Measurements from ENCODE around the gene CDPF1.
"Not testable (repeated sequence)": the region's sequence is repeated elsewhere in the genome, so short reads cannot be mapped to it uniquely, and the experiment has no call there.

Gene CDPF1

DNA sequence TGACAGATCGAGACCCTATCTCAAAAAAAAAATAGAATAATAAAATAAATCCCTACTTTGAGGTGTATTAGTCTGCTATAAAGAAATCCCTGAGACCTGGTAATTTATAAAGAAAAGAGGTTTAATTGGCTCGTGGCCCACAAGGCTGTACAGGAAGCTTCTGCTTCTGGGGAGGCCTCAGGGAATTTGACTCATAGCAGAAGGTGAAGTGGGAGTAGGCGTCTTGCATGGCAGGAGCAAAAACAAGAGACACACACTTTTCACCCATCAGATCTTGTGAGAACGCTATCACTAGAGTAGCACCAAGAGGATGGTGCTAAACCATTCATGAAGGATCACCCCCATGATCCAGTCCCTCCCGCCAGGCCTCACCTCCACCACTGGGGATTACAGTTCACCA, 29.2 kb downstream of the CDPF1 start:
- DNase-seq: no peak

DNA sequence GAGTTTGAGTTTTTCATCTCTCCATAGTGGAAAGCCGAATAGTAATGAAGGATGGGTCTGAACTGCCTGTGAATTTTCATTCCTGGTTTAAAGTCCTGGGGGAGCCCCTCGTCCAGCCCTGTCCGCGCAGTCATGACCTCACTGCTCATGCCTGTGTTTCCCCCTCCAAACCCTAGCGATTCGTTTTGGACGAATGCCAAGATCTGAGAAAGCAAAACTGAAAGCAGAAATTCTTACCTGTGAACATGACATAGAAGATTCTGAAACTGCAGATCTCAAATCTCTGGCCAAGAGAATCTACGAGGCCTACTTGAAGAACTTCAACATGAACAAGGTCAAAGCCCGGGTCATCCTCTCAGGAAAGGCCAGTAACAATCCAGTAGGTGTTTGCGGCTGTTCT, 30.5 kb downstream of the CDPF1 start:
- DNase-seq: no peak

DNA sequence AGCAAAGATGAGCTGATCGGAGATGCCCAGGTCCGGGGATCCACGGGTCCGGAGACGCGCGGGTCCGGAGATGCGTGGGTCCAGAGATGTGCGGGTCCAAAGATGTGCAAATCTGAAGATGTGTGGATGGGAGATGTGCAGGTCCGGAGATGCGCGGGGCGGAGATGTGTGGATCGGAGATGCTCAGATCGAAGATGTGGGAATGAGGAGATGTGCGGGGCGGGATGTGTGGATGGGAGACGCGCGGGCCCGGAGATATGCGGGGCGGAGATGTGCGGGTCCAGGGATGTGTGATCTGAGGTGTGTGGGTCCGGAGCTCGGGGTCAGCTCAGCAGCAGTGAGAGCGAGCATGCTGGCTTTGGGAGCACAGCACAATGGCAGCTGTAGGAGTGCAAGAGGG, 35.5 kb downstream of the CDPF1 start:
- no peak for DNase-seq

DNA sequence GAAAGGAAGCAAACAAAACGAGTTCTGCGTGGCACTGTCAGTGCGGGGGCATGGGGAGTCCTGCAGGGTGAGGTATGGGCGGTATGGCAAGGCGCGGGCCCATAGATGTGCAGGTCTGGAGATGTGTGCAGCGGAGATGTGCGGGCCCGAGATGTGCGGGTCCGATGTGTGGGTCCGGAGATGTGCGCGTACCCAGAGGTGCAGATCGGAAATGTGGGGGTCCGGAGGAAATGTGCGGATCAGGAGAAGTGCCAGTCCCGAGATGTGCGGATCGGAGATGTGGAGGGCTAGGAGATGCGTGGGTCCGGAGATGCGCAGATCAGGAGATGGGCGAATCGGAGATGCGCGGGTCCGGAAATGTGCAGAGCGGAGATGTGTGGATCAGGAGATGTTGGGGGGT, 35.9 kb downstream of the CDPF1 start:
- no peak for DNase-seq

DNA sequence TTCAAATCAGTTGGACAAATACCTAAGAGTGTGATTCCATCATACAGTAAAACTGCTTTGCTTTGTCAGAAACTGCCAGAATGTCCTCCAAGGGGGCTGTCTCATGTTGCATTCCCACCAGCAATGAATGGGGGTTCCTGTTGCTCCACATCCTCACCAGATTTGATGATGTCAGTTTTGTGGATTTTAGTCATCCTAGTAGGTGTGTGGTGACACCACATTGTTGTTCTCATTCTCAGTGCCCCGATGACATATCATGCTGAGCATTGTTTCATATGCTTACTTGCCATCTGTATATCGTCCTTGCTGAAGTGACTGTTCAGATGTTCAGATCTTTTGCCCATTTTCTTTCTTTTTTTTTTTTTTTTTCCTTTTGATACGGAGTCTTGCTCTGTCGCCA, 37.0 kb downstream of the CDPF1 start:
- no peak for DNase-seq

DNA sequence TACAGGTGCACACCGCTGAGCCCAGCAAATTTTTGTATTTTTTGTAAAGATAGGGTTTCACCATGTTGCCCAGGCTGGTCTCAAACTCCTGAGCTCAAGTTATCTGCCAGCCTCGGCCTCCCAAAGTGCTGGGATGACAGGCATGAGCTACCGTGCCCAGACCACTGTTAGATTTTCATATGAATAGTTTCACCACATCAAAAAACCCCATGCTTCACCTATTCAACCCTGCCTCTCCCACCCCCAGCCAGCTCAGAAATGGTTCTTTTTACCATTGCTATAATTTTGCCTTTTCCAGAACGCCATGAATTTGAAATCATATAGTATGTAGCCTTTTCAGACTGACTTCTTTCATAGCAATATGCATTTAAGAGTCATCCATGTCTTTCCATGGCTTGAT, 37.9 kb downstream of the CDPF1 start:
- DNase-seq: no peak

DNA sequence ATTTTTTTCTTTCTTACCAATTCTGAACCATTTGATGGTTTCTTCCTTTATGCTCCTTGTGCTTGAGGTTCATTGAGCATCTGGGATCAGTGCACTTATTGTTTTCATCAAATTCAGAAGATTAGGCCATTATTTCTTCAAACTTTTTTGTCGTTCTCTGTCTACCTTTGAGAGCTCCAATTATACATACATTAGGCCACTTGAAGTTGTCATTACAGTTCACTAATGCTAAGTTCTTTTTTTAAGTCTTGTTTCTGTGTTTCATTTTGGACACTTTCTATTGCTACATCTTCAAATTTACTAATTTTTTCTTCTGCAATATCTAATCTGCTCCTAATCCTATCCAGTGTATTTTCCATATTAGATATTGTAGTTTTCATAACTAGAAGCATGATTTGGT, 40.8 kb downstream of the CDPF1 start:
- DNase-seq: no peak

DNA sequence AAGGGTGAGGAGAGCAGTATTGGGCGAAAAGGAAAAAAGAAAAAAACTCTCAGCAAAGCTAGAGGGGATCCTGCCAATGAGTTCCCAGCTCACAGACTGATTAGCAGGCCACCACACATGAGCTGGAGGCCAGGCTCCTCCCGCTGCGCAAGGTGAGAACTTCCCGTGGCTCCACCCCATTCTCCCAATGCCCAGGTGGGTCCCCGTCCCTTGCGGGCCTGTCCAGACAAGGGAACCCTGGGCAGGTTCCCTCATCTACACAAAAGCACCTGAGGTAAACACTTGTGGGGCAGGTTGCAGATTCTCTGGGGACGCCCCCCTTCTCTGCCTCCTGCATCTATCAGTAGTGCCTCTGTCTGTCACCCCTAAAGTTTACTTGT, 46.5 kb downstream of the CDPF1 start:
- no peak for DNase-seq

DNA sequence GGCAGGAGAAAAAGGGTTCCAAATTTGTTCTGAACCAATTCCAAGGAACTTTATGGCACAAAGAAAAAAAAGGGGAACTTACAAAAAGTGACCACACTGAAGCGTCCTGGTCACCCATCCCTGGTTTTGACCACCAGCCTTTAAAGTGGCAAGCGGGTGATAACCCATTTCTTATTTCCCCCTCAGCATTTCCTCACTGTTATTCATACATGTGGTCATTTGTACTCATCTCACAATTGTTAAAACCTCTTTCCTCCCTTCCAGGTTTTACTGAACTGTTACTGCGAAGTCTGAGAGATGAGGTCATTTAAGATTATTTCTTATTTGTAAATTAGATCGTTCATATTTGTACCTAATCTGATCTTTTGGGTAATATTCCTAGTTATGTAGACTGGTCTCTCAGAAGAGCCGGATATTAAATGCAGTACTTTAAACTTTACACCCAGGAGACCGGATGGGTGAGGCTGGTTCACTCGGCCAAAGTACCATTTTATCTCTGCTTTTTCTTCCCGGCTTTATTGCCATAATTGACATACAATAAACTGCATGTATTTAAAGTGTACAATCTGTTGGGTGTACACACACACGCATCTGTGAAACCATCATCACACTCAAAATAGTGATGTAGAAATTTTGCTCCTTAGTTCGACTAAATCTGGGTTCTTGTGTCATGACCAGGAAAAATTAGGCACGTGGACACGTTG, 47.0 kb downstream of the CDPF1 start:
- no peak for DNase-seq

DNA sequence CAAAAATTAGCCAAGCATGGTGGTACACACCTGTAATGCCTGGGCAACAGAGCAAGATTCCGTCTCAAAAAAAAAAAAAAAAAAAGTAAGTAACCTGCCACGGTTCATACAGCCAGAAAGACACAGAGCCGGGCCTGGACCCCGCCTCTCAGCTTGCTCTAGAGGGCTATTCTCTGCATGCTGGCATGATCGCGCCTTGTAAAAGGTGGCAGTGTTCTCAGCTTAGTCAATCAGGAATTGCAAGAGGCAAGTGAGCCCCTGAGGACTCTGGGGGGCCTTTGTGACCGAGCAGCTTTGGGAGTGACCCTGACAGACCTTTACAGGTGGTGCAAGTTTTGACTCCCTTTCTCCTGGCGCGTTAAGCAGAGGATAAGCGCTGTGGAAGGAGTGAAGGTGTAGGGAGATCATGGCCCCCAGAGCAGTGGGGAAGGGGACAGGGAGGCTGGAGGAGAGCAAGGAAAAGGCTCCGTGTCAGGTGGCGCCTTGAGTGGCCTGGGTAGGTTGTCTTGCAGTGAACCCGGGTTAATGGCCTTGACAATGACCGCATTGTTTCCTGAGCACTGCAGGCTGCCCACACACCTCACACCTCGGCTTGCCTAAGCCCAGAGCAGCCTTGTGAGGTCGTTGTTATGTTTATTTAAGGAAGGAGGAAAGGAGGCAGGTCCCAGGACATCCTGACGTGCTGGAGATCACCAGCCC, 48.9 kb downstream of the CDPF1 start:
- DNase-seq: no peak

DNA sequence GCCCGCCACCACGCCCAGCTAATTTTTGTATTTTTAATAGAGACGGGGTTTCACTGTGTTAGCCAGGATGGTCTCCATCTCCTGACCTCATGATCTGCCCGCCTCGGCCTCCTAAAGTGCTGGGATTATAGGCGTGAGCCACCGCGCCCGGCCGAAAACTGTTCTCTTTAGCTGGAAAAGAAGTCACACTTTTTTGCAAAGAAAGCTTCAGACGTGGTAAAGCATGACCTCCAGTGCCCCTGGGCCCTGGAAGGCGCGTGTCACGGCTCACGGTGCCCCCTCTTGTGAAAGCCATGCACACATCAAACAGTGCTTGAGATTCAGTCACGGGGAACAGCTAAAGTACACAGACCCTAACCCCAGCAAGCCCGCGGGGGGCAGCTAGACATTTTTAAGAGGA, 51.3 kb downstream of the CDPF1 start:
- DNase-seq: not testable (repeated sequence)

DNA sequence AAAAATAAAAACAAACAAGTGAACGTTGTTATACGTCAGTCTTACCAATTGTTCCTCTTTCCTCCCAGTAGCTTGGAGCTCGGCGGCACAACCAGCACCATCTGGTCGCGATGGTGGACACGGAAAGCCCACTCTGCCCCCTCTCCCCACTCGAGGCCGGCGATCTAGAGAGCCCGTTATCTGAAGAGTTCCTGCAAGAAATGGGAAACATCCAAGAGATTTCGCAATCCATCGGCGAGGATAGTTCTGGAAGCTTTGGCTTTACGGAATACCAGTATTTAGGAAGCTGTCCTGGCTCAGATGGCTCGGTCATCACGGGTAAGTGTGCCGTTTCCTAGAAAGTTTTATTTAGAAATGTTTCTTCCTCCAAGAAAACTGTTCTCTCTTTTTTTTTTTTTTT, 51.8 kb downstream of the CDPF1 start:
- DNase-seq: no peak

DNA sequence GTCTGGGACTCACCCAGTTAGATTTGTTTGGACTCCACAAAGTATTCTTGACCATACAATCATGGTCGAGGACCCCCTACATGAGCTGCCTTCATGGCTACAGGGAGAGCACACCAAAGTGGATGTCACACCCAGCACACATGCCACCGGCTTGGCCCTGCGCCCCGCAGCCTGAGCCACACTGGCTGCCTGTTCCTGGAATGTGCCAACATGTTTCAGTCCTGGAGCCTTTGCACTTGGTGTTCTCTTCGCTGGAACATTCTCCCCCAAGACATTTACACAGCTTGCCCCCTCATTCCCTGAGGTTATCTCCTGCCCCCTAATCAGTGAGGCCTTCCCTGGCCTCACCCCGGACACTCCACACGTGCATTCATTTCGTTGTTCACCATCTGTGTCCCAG, 53.8 kb downstream of the CDPF1 start:
- no peak for DNase-seq

DNA sequence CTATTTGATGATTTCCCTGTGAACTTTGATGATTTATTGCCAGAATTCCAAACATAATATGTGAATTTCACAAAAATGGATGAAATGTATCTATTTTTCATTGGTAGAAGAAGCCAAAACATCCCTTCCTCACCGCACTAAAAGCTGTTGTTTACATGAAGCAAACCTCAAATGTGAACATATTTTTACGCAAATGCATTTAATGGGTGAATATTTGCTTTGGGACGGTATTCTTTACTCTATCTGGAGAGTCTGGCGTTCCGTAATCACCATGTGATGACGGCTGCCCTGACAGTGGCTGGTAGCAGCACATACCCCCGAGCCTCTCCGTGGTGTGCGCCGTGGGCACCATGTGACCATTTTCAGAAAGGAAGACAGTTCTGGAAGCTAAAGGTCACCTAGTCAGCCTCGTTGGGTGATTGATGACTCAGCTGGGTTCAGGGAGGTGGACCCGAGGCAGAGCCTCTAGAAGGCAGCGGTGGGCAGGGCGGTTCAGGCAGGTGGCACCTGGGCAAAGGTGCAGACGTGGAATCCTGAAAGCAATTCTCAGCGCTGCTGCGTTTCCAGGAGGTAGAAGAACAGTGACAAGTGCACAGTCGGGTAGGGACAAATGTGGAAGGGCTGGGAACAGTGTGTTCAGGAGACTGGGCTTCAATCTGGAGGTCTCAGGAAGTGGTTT, 54.5 kb downstream of the CDPF1 start:
- no peak for DNase-seq

Measured in DMS 273 treated with DMSO at 0.1 percent for 48 hours (cell line).